Measurements from ENCODE around the gene HOXB2. TPM values are rescaled to one million over a fixed set of nuclear protein-coding genes. Genes with fewer than 3 reads are reported as not detected.

The HOXB2 gene
- total RNA-seq, 1 experiment from 2014 or later = not detected

- Histone ChIP-seq H3K36me3 (ENCODE audit: insufficient read depth, low read length) (no peaks in the 10 kb centered on the region), H3K9ac (ENCODE audit: low read length) (no peak overlapping the region), H3K4me3 (ENCODE audit: low read length) (no peak overlapping the region), H3K4me2 (ENCODE audit: low read depth, low read length, poor library complexity, severe bottlenecking) (no peak overlapping the region), H3K9me2 (replicated peaks; ENCODE audit: insufficient read depth, low read length) (no peaks in the 10 kb centered on the region), H3K79me2 (ENCODE audit: low read length) (no peaks in the 10 kb centered on the region), H3K9me3 (ENCODE audit: low read length) (no peaks in the 10 kb centered on the region), H2AFZ (ENCODE audit: low read length) (no peak overlapping the region), H3K27me3 (ENCODE audit: low read length) (peaks cover 4% of the 10 kb centered on the region; the same call in 1 of the 2 replicates), H3K4me1 (ENCODE audit: low read length) (peaks cover 26% of the 10 kb centered on the region), H4K20me1 (ENCODE audit: insufficient read depth, low read depth, low read length) (no peaks in the 10 kb centered on the region), H3K27ac (ENCODE audit: low read length) (no peak overlapping the region)
- DNase-seq = no peak
Observed at GRCh38 chr17:48583708-48584222, 38.9 kb upstream of the HOXB2 start.

- no peak overlapping the region for H3K27ac ChIP-seq (ENCODE audit: low read length)
Observed at GRCh38 chr17:48582750-48583069, 37.8 kb upstream of the HOXB2 start.

GRCh38 chr17:48579760-48580554 is 35.0 kb upstream of the HOXB2 start:
- Histone ChIP-seq H3K79me2 (ENCODE audit: low read length) (peaks cover 4% of the 10 kb centered on the region; the same call in 1 of the 2 replicates), H3K9ac (ENCODE audit: low read length) (no peak overlapping the region), H3K9me3 (ENCODE audit: low read length) (no peaks in the 10 kb centered on the region), H3K4me2 (ENCODE audit: low read depth, low read length, poor library complexity, severe bottlenecking) (no peak overlapping the region), H3K27ac (ENCODE audit: low read length) (no peak overlapping the region), H3K4me1 (ENCODE audit: low read length) (peaks cover 24% of the 10 kb centered on the region), H3K27me3 (ENCODE audit: low read length) (no peaks in the 10 kb centered on the region), H3K36me3 (ENCODE audit: insufficient read depth, low read length) (no peaks in the 10 kb centered on the region), H4K20me1 (ENCODE audit: insufficient read depth, low read depth, low read length) (no peaks in the 10 kb centered on the region), H2AFZ (ENCODE audit: low read length) (no peak overlapping the region), H3K9me2 (replicated peaks; ENCODE audit: insufficient read depth, low read length) (no peaks in the 10 kb centered on the region), H3K4me3 (ENCODE audit: low read length) (no peak overlapping the region)
- DNase-seq = no peak

More at GRCh38 chr17:48582750-48583069, 37.8 kb upstream of the HOXB2 start:
- Histone ChIP-seq H3K9ac (ENCODE audit: low read length) (no peak overlapping the region), H3K79me2 (ENCODE audit: low read length) (no peaks in the 10 kb centered on the region; the same call in 1 of the 2 replicates), H3K9me3 (ENCODE audit: low read length) (no peaks in the 10 kb centered on the region), H2AFZ (ENCODE audit: low read length) (no peak overlapping the region), H3K4me3 (ENCODE audit: low read length) (no peak overlapping the region), H3K4me1 (ENCODE audit: low read length) (peaks cover 29% of the 10 kb centered on the region), H3K4me2 (ENCODE audit: low read depth, low read length, poor library complexity, severe bottlenecking) (no peak overlapping the region), H3K9me2 (replicated peaks; ENCODE audit: insufficient read depth, low read length) (no peaks in the 10 kb centered on the region), H4K20me1 (ENCODE audit: insufficient read depth, low read depth, low read length) (no peaks in the 10 kb centered on the region), H3K36me3 (ENCODE audit: insufficient read depth, low read length) (no peaks in the 10 kb centered on the region), H3K27me3 (ENCODE audit: low read length) (peaks cover 4% of the 10 kb centered on the region; the same call in 1 of the 2 replicates)
- no peak for DNase-seq

GRCh38 chr17:48579471-48579759 is 34.5 kb upstream of the HOXB2 start:
- Histone ChIP-seq H3K4me1 (ENCODE audit: low read length) (peaks cover 22% of the 10 kb centered on the region), H3K27ac (ENCODE audit: low read length) (no peak overlapping the region)

GRCh38 chr17:48578616-48579470 is 33.9 kb upstream of the HOXB2 start:
- Histone ChIP-seq H3K27ac (ENCODE audit: low read length) (no peak overlapping the region), H3K9ac (ENCODE audit: low read length) (peak overlapping the region; percentile 86)

More at GRCh38 chr17:48579471-48579759, 34.5 kb upstream of the HOXB2 start:
- H3K9me3 ChIP-seq (ENCODE audit: low read length) = no peaks in the 10 kb centered on the region
- H3K9ac ChIP-seq (ENCODE audit: low read length) = peak overlapping the region; percentile 86
- peak overlapping the region; percentile 89; the same call in 1 of the 2 replicates for H3K4me3 ChIP-seq (ENCODE audit: low read length)
- H2AFZ ChIP-seq (ENCODE audit: low read length) = no peak overlapping the region
- H3K4me2 ChIP-seq (ENCODE audit: low read depth, low read length, poor library complexity, severe bottlenecking) = peak overlapping the region; percentile 97
- no peaks in the 10 kb centered on the region for H3K9me2 ChIP-seq (replicated peaks; ENCODE audit: insufficient read depth, low read length)
- peaks cover 4% of the 10 kb centered on the region; the same call in 1 of the 2 replicates for H3K79me2 ChIP-seq (ENCODE audit: low read length)
- no peaks in the 10 kb centered on the region for H4K20me1 ChIP-seq (ENCODE audit: insufficient read depth, low read depth, low read length)
- H3K36me3 ChIP-seq (ENCODE audit: insufficient read depth, low read length) = no peaks in the 10 kb centered on the region
- H3K27me3 ChIP-seq (ENCODE audit: low read length) = no peaks in the 10 kb centered on the region
- DNase-seq = no peak

GRCh38 chr17:48577946-48578615 is 33.2 kb upstream of the HOXB2 start, which contains the start of gene HOXB4:
TSS of gene HOXB4 (minus strand) at chr17:48578350. CDS start at chr17:48578319, 31 bp downstream.
- Histone ChIP-seq H3K27me3 (ENCODE audit: low read length) (no peaks in the 10 kb centered on the region), H3K4me1 (ENCODE audit: low read length) (peaks cover 22% of the 10 kb centered on the region), H3K4me2 (ENCODE audit: low read depth, low read length, poor library complexity, severe bottlenecking) (peak within 1 kb of the TSS; percentile 97)

More at GRCh38 chr17:48578616-48579470, 33.9 kb upstream of the HOXB2 start:
- Histone ChIP-seq H3K27me3 (ENCODE audit: low read length) (no peaks in the 10 kb centered on the region), H3K4me3 (ENCODE audit: low read length) (peak overlapping the region; percentile 89), H3K9me2 (replicated peaks; ENCODE audit: insufficient read depth, low read length) (no peaks in the 10 kb centered on the region), H4K20me1 (ENCODE audit: insufficient read depth, low read depth, low read length) (no peaks in the 10 kb centered on the region), H3K36me3 (ENCODE audit: insufficient read depth, low read length) (no peaks in the 10 kb centered on the region), H3K4me1 (ENCODE audit: low read length) (peaks cover 22% of the 10 kb centered on the region), H3K9me3 (ENCODE audit: low read length) (no peaks in the 10 kb centered on the region), H3K4me2 (ENCODE audit: low read depth, low read length, poor library complexity, severe bottlenecking) (peak overlapping the region; percentile 97), H2AFZ (ENCODE audit: low read length) (peak overlapping the region; percentile 98), H3K79me2 (ENCODE audit: low read length) (peaks cover 4% of the 10 kb centered on the region; the same call in 1 of the 2 replicates)
- DNase-seq = no peak

GRCh38 chr17:48577330-48577945 is 32.5 kb upstream of the HOXB2 start:
- Histone ChIP-seq H3K27ac (ENCODE audit: low read length) (no peak overlapping the region), H3K9me3 (ENCODE audit: low read length) (no peaks in the 10 kb centered on the region), H2AFZ (ENCODE audit: low read length) (peak overlapping the region; percentile 92), H3K4me3 (ENCODE audit: low read length) (peak overlapping the region; percentile 89), H3K4me2 (ENCODE audit: low read depth, low read length, poor library complexity, severe bottlenecking) (peak overlapping the region; percentile 97), H3K27me3 (ENCODE audit: low read length) (no peaks in the 10 kb centered on the region), H4K20me1 (ENCODE audit: insufficient read depth, low read depth, low read length) (no peaks in the 10 kb centered on the region), H3K9me2 (replicated peaks; ENCODE audit: insufficient read depth, low read length) (no peaks in the 10 kb centered on the region), H3K36me3 (ENCODE audit: insufficient read depth, low read length) (no peaks in the 10 kb centered on the region), H3K4me1 (ENCODE audit: low read length) (peaks cover 22% of the 10 kb centered on the region), H3K79me2 (ENCODE audit: low read length) (peaks cover 4% of the 10 kb centered on the region; the same call in 1 of the 2 replicates), H3K9ac (ENCODE audit: low read length) (peak overlapping the region; percentile 85)
- DNase-seq = peak; percentile 62

More at GRCh38 chr17:48577946-48578615, 33.2 kb upstream of the HOXB2 start, which contains the start of gene HOXB4:
- DNase-seq = peak; percentile 92
- no peaks in the 10 kb centered on the region for H3K9me2 ChIP-seq (replicated peaks; ENCODE audit: insufficient read depth, low read length)
- peak within 1 kb of the TSS; percentile 89 for H3K4me3 ChIP-seq (ENCODE audit: low read length)
- no peak within 1 kb of the TSS for H3K27ac ChIP-seq (ENCODE audit: low read length)
- no peaks in the 10 kb centered on the region for H4K20me1 ChIP-seq (ENCODE audit: insufficient read depth, low read depth, low read length)
- H2AFZ ChIP-seq (ENCODE audit: low read length) = peak within 1 kb of the TSS; percentile 98
- peaks cover 4% of the 10 kb centered on the region; the same call in 1 of the 2 replicates for H3K79me2 ChIP-seq (ENCODE audit: low read length)
- no peaks in the 10 kb centered on the region for H3K36me3 ChIP-seq (ENCODE audit: insufficient read depth, low read length)
- no peaks in the 10 kb centered on the region for H3K9me3 ChIP-seq (ENCODE audit: low read length)
- peak within 1 kb of the TSS; percentile 86 for H3K9ac ChIP-seq (ENCODE audit: low read length)

Measured in Karpas-422 (cell line).